DMS53 treated with DMSO at 0.1 percent for 48 hours (cell line): ENCODE measurements around the gene ZCCHC2.
A peak's percentile ranks its signal among the peaks of the same experiment; 100 is the strongest.

Experiments
- DNase-seq: peaks from one replicate; lab custom pipeline; 2025; ENCODE audit not compliant: unreplicated experiment; lab: John Stamatoyannopoulos, UW

The ZCCHC2 gene

DNA sequence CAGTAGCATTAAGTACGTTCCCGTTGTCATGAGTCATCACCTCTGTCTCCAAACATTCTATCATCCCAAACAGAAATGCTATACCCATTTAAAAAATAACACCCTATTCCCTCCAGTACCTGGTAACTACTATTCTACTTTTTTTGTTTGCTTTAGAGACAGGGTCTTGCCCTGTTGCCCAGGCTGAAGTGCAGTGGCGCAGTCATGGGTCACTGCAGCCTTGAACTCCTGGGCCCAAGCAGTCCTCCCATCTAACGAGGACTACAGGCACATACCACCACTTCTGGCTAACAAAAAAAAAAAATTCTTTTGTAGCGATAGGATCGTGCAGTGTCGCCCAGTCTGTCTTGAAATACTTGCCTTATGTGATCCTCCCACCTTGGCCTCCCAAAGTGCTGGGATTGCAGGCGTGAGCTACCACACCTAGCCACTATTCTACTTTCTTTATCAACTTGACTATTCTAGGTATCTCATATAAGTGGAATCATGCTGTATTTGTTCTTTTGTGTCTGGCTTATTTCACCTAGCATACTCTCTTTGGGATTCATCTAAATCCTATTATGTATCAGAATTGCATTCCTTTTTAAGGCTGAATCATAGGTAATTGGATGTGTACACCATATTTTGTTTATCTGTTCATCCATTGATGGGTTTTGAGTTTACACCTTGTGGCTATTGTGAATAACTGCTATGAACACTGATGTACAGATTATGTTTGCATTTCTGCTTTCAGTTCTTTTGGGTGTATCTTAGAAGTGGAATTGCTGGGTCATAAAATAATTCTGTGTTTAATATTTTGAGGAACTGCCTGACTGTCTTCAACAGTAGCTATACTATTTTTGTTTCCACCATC lies 14.4 kb downstream of the ZCCHC2 start:
- DNase-seq: no peak

GRCh38 chr18:62537946-62538345 lies 15.1 kb downstream of the ZCCHC2 start:
- no peak for DNase-seq

- DNase-seq: no peak
Measured at GRCh38 chr18:62538881-62539280, 16.1 kb downstream of the ZCCHC2 start.

GRCh38 chr18:62539284-62540165 lies 16.7 kb downstream of the ZCCHC2 start:
- no peak for DNase-seq

DNA sequence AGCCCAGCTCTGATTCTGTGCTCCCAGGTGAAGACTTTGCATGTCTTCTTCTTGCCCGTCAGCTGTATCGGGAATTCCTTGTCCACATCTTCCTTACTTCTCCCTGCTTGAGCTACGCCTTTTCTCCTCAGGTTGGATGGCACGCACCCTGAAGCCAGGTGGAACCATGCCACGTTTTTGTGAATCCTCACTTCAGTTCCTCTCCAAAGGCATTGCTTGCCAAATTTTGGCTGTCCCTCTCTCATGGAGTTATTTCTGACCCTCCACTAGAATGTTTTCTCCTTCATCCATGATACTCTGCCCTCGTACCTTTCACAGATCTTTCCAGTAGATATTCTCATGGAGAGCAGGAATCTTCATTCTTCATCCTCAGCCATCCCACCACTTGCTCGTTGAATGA lies 20.2 kb downstream of the ZCCHC2 start:
- no peak for DNase-seq

- no peak for DNase-seq
Measured at GRCh38 chr18:62545098-62545497, 22.3 kb downstream of the ZCCHC2 start.

DNA sequence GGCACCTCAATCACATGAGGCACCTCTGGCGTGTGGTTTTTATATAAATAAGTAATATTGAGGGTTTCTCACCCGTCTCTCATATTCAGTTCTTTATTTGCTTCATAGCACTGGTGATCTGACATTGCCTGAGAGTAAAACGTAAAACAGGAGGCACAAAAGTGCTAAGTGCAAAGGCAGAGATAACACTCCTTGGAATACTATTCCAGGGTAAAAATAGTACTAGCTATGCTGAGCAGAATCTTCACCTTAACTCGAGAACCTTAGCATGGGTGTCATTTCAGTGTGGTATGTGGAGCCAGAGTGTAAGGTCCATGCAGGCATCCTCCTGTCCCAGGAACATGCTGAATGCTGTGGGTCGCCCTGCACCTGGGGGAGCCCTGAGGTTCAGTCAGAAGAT lies 26.9 kb downstream of the ZCCHC2 start:
- DNase-seq: no peak

DNA sequence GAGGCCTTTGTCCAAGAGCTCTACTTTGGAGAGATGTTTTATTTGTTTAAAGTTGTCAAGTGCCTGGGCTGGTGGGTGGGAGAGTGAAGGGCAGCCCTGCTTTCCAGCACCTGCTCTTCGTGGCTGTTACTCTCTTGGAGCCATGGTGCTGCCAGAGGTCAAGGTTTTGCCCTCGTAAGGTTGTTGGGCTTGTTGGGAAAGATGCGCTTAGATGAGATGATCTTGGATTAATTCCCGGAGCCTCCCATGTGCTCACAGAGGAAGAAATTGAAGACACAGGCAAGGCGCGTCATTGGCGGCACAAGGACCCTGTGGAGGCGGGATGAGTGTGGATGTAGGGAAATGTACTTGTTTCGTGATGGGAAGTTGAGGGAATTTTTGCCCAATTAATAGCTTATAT lies 27.9 kb downstream of the ZCCHC2 start:
- no peak for DNase-seq

- no peak for DNase-seq
Measured at GRCh38 chr18:62551972-62552513, 29.2 kb downstream of the ZCCHC2 start.

GRCh38 chr18:62554061-62554815 lies 31.4 kb downstream of the ZCCHC2 start:
- DNase-seq: no peak

DNA sequence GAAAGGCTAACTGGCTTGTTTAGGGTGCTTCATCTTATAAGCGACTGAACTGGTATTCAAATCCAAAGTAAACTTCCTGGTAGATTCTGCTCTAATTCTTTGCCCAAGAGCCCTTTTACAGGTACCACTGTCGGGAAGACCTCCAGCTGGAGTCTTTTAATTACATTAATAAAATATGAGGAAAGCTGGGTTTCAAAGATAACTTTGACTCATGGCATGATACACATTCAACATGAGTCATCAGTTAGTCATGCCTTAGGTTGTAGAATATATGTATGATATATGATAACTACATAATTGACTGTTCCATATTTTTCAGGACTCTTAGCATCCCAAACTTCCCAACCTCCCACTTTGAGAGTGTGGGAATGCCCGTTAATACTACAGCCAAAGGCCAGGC lies 32.3 kb downstream of the ZCCHC2 start:
- DNase-seq: peak; percentile 31

GRCh38 chr18:62556397-62556796 lies 33.6 kb downstream of the ZCCHC2 start:
- no peak for DNase-seq

DNA sequence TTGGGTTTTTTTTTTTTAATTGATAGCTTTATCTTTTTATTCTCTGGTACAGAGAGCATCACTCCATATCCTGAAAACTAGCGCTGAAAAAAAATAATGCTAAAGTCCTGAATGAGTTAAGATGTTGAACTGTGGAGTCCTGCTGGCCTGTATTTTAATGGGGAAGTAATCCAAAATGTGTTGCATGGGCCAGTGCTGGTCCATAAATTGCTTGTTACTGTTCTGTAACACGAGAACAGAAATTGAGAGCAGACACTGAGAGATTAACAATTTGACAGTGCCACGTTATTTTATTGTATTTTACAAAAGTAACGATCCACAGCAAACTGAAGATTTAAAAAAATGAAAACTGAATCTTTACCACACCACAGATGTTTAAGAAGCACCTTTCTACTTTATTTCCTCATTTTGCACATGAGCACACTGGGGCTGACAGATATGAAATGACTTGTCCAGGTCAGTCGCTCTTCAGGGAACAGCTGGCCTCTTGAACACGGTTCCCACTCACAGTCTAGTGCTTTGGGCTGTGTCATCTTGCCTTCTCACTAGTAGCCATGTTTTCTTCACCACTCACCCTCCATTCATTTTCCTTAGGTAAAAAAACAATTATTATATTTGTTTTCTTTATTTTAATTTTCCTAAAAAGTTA lies 35.3 kb downstream of the ZCCHC2 start:
- DNase-seq: no peak

- DNase-seq: no peak
Measured at GRCh38 chr18:62564044-62564443, 41.2 kb downstream of the ZCCHC2 start.

DNA sequence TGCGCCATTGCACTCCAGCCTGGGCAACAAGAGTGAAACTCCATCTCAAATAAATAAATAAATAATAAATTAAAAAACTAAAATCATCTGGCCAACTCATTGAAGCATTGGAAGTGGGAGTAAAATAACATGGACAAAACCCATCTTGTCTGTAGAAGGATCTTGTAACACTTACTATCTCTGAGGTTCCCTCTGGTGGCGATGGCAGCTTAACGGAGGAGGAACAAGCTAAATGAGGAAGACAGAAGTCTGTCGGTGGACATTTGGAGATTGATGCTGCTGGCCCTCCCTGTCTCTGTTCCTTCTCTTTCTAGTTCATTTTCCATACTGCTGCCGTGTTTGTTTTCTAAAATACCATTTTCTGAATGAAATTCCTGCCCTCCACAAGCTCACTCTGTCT lies 43.4 kb downstream of the ZCCHC2 start:
- DNase-seq: no peak

- no peak for DNase-seq
Measured at GRCh38 chr18:62566818-62567217, 44.0 kb downstream of the ZCCHC2 start.

DNA sequence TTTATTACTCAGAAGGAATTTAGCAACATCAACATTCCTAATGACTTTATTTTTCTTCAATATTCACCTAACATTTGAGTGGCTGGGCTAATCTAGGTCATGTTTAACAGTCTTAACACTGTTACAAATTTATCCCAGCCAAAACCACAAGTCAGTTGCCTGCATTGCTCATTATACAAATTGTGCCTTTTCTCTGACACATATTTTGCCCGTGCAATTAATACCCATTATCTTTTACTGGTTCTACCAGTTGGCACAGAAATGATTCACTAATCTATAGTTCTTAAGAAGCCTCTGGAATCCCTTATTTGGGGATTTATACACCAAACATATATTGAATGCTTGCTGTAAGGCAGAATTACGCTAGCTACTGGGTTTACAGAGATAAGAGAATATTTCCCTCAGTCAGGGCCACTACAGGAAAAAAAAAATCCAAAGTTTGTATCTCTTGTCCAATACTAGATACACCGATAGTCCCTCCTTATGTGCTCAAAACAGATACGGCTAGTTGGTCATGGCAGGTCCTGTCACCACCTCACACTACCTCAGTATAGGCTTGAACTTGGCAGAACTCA lies 46.3 kb downstream of the ZCCHC2 start:
- no peak for DNase-seq

DNA sequence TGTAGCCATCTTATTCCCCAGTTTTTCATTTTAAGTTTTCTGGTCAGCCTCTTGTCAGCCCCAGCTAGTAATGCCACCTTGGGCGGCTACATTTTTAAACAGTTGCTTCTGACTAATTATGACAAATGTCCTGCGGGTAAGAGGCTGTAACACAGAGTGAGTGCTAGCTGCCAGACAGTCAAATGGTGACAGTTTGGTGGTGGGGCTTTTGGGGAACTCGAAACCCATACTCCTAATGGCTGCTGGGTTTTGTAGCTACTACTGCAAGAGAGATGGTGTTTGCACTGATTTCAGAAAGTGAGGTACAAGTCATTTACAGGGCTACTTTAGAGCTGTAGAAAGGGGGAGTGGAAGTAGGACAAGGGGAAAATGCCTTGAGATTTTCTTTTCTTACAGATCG lies 48.2 kb downstream of the ZCCHC2 start:
- DNase-seq: no peak

DNA sequence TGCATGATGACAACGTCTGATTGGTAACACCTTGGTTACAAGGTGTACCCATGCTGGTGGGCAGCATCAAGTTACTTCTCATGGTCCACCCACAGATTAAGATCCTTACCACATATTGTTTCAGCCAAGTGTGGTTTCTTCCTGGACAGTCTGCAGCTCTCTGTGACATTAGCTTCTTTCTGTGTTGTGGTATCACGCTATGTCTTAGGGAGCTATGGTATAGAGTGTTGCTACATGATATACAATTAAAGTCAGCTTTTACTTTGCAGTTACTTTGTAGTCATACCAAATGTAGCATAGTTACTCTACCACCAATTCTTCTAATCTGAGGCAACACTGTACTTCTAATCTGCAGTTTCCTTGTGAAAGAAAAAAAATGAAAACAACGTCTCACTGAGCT lies 48.8 kb downstream of the ZCCHC2 start:
- no peak for DNase-seq

DNA sequence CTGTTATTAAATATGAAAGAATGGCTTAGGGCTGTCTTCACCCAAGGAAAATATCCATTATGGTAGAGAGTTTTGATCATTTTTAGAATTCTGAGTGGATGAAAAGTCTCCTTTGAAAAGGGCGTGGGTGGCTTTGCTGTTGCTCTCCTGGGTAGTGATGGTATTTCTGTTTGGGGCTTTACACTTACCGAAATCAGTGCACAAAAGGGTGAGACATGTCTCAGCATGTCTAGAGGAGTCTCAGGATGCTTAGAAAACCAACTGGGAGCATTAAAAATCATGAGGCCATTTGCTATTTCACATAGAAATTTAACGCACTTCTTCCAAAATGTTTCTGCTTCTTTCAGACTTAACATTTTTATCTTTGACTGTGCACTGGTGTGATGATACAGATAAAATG lies 49.6 kb downstream of the ZCCHC2 start:
- DNase-seq: no peak
